HG02981 (cell line): ENCODE measurements around the gene HMGN2.

Source experiments
- ATAC-seq: cut with Tn5 transposase; IDR thresholded peaks from one replicate; pipeline ENCODE4 v1.9.1; 2021; ENCODE audit warnings: mild to moderate bottlenecking, moderate library complexity; ENCODE audit not compliant: unreplicated experiment

HMGN2 gene

GRCh38 chr1:26472320-26472900 is at the start of gene HMGN2:
Gene HMGN2, plus strand, starts transcription at chr1:26472440. Its CDS starts 173 bp downstream, at chr1:26472613.
- ATAC-seq, result peak; percentile 43

DNA sequence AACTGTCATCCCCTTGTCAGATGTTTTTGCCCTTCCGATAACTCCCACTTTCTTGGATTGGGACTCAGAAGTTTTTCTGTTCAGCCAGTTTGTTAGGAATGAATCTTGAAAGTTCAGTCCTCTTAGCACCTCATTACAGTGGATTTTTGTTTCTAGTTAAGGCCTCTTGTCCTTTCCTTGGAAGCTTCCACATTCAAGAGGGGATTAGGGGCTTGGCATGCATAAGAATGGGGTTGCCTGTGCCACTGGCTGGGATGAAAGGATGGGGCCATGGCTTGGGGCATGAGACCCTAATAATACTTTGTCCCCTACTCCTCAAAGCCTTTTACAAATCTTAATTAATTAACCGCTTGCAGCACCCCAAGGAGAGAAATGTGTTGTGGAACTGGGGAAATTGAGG is 42.5 kb upstream of the HMGN2 start:
- no peak for ATAC-seq

GRCh38 chr1:26431979-26432695 is 40.1 kb upstream of the HMGN2 start, which contains the start of gene DHDDS:
Gene DHDDS, plus strand, starts transcription at chr1:26432321. Its CDS starts 625 bp downstream, at chr1:26432946.
- peak; percentile 96 for ATAC-seq

- no peak for ATAC-seq
Observed at GRCh38 chr1:26432793-26433192, 39.4 kb upstream of the HMGN2 start.

GRCh38 chr1:26434161-26434752 is 38.0 kb upstream of the HMGN2 start:
- no peak for ATAC-seq

DNA sequence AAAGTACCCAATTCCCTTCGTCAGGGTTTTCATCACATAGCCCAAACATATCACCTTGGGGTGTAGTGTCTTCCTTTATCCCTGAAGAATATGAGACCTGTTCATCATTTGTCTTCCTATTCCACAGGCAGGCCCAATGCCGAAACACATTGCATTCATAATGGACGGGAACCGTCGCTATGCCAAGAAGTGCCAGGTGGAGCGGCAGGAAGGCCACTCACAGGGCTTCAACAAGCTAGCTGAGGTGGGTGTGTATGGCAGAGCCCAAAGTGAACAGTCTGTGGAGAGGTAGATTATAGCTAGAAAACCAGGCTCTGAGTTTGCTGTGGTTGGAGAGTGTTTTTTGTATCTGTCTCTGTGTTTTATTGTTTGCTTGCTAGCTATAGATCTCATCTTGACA is 34.2 kb upstream of the HMGN2 start:
- no peak for ATAC-seq

DNA sequence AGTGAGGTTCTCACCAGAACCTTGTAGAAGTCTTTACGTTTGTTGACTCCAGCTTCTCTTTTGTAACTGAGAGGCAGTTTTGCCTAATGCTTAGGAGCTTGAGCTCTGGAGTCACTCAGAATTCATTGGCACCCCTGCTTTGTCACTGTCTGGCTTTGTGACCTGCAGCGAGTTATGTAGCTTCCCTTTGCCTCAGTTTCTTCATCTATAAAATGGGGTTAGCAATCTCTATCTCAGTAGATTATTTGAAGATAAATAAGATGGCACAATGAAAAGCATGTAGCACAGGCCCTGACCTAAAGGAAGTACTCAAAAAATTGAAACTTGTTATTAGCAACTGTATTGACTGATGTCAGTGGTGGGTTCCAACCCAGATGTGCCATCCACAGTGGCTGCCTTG is 32.0 kb upstream of the HMGN2 start:
- no peak for ATAC-seq

DNA sequence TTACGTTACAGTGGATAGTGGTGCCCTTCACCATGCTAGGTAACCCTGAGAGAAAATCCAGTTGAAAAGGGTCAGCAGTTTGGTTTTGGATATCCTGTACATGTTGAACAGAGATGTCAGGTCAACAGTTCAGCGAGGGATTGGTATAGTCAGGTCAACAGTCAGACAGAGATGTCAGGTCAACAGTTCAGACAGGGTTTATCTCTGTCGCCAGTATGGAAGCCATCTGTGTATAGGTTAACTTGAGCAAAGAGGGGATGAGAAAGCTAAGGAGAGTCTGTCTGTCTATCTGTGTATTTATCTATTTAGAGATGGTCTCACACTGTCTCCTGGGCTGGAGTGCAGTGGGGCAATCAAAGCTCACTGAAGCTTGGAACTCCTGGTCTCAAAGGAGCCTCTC is 22.4 kb upstream of the HMGN2 start:
- no peak for ATAC-seq

GRCh38 chr1:26450908-26451307 is 21.3 kb upstream of the HMGN2 start:
- ATAC-seq, result no peak

DNA sequence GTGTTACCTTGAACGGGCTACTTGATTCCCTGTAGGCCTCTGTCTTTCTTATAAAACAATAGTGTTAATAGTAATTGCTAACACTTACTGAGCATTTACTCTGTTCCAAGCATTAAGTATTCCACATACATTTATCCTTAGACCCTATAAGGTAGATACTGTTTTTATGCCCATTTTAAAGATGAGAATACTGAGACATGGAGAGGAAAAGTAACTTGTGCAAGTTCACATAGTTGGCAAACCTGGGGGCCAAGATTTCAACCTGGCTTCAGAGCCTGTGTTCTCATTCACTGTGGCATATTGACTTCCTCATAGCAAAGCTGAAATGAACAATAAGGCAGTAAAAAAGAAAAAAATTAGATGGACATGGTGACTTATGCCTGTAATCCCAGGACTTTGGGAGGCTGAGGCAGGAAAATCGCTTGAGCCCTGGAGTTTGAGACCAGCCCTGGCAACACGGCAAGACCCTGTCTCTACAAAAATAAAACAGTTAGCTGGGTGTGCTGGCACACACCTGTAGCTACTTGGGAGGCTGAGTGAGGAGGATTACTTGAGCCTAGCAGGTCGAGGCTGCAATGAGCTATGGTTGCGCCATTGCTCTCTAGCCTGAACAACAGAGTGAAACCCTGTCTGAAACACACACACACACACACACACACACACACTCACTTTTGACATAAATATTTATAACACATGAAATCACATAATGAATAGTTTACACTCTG is 19.6 kb upstream of the HMGN2 start:
- ATAC-seq, result no peak

GRCh38 chr1:26459148-26459547 is 13.1 kb upstream of the HMGN2 start:
- ATAC-seq, result no peak

DNA sequence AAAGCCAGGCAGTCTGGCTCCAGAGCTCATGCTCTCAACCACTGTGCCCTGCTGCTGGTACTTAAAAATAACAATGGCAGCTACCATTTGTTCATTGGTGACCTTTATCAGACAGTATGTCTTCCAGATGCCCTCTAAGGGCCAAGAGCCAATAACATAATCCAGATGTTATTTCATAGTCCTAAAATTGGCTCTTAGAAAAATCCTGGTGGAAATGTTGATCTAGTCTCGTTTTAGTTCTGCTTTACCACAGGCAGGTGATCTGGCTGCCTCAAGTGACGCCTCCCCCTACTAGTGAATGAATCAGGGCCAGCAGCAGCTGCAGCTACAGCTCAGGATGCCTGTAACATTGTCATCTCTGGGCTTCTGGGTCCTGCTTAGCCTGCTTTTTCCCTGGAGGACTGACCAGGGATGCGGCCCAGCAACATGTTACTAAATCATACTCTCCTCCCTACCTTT is 12.6 kb upstream of the HMGN2 start:
- no peak for ATAC-seq

GRCh38 chr1:26468911-26469310 is 3.3 kb upstream of the HMGN2 start:
- no peak for ATAC-seq

GRCh38 chr1:26469558-26469957 is 2.7 kb upstream of the HMGN2 start:
- ATAC-seq, result no peak

DNA sequence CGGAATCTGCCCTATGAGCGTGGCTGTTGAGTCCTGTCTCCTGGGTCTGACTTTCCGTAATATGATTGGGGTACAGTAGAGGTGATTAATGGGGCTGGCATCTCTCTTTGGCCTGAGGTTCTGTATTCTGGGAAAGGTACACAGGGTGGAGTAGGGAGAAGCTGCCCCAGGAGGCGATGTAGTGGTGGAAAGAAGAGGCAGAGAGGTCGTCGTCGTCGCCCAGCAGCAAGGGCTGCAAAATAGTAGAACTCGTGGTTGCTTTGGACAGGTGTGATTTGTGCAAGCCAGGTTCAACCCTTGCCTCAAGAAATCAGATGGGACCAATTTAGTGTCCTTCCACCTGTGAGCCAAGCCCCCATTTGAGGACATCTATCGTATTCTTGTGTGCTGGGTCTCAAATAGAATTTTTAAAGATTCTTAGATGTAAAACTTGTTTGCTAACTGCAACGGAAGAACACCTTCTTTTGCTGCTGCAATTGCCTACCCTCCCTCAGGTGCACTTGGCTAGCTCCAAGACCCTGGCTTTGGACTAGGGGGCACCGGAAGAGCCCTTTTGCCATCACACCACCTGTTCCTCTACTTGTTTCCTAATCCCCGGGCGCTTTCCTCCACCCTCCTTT is 1.3 kb upstream of the HMGN2 start:
- ATAC-seq, result no peak

GRCh38 chr1:26471498-26472319 is 531 bp upstream of the HMGN2 start:
- ATAC-seq, result peak; percentile 6

DNA sequence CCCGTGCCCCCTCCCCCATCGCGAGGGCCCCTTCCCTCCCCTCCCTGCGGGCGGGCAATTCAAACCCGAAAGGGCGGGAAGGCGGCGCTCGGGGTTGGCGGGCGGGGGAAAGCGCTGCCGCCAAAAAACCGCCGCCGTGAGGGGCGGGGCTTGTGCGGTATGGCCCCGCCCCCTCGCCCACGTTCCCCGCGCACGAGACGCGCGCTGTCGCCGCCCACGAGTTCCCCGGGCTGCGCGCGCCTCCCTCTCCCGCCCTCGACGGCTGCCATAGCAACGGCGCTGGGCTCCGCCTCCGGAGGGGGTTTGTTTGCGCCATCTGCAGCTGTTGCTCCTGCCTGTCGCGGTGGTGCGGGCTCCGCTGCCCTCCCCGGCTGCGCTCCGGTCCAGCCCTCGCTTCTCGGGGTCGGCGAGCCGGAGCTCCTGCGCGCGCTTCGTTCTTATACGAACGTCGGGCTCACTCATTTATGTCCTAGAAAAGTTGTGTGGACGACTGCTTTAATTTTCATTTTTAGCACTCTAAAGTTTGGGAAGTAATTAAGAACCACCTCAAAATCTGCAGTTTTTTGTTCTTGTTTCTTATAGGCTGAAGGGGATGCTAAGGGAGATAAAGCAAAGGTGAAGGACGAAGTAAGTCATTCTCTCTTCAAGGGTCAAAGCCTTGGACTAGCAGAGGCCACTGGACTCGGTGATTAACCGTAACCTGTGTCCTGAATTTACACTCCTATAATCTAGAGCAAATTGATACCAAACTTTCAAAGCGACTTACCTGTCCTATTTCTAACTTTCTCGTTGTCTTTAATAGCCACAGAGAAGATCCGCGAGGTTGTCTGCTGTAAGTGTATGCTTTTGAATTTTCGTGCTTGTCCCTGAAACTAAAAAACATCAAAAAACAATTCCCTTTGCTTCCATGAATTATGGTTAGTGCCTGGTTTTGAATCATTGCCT is 933 bp downstream of the HMGN2 start:
- peak; percentile 75 for ATAC-seq

GRCh38 chr1:26474818-26475217 is 2.6 kb downstream of the HMGN2 start:
- no peak for ATAC-seq

DNA sequence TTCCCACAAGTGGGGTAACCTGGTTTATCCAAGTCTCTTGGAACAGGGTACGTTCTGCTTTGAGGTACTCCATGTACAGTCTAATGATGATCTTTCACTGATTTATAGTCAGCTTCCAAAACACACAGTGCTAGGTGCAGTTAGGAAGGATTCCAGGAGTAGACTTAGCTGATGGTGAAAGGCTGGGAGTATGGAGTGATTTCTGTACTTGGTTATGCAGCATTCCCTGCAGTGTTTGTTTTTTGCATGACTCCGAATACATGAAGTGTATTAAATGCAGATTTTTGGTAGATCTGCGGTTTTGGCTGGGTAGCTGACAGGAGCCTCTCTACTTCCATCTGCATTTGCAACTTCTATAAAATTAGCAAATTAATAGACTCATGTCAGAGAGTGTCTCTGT is 3.7 kb downstream of the HMGN2 start:
- no peak for ATAC-seq
